GM18870 (cell line): ENCODE measurements around the gene SNRPA1.
"Not testable (repeated sequence)": the region's sequence is repeated elsewhere in the genome, so short reads cannot be mapped to it uniquely, and the experiment has no call there.

Source experiments
- ATAC-seq: cut with Tn5 transposase; IDR thresholded peaks from one replicate; pipeline ENCODE4 v1.9.1; 2021; ENCODE audit warnings: moderate library complexity; ENCODE audit not compliant: unreplicated experiment

The SNRPA1 gene

GRCh38 chr15:101294731-101295606 lies at the start of gene SNRPA1:
Gene SNRPA1 (minus strand): TSS chr15:101295248. CDS start chr15:101295178, 70 bp downstream.
- ATAC-seq: peak; percentile 69

- ATAC-seq: no peak
Observed at GRCh38 chr15:101342056-101342455, 47.0 kb upstream of the SNRPA1 start.

- ATAC-seq: no peak
Observed at GRCh38 chr15:101338502-101339057, 43.5 kb upstream of the SNRPA1 start.

GRCh38 chr15:101337976-101338375 lies 42.9 kb upstream of the SNRPA1 start:
- ATAC-seq: no peak

- not testable (repeated sequence) for ATAC-seq
Observed at GRCh38 chr15:101333907-101334789, 39.1 kb upstream of the SNRPA1 start.

- ATAC-seq: no peak
Observed at GRCh38 chr15:101332061-101332467, 37.0 kb upstream of the SNRPA1 start.

- no peak for ATAC-seq
Observed at GRCh38 chr15:101329867-101330380, 34.9 kb upstream of the SNRPA1 start.

GRCh38 chr15:101329309-101329863 lies 34.3 kb upstream of the SNRPA1 start:
- ATAC-seq: no peak

GRCh38 chr15:101328001-101328400 lies 33.0 kb upstream of the SNRPA1 start:
- ATAC-seq: no peak

- ATAC-seq: no peak
Observed at GRCh38 chr15:101327147-101327740, 32.2 kb upstream of the SNRPA1 start.

GRCh38 chr15:101326462-101327146 lies 31.6 kb upstream of the SNRPA1 start:
- ATAC-seq: no peak

GRCh38 chr15:101326026-101326315 lies 30.9 kb upstream of the SNRPA1 start:
- no peak for ATAC-seq

- no peak for ATAC-seq
Observed at GRCh38 chr15:101325263-101326025, 30.4 kb upstream of the SNRPA1 start.

GRCh38 chr15:101324524-101325177 lies 29.6 kb upstream of the SNRPA1 start:
- ATAC-seq: no peak

- ATAC-seq: no peak
Observed at GRCh38 chr15:101323793-101324523, 28.9 kb upstream of the SNRPA1 start.

- ATAC-seq: no peak
Observed at GRCh38 chr15:101322854-101323477, 27.9 kb upstream of the SNRPA1 start.

GRCh38 chr15:101322016-101322695 lies 27.1 kb upstream of the SNRPA1 start:
- ATAC-seq: no peak
